Nephron progenitor cell (in vitro differentiated cells): ENCODE measurements around the gene FUT7.

Experiments used
- DNase-seq: peaks from one replicate; pipeline ENCODE4 v3.0.0; 2021
- H3K27ac Mint-ChIP-seq: 2 replicates; pipeline ENCODE4 v1.8.0; 2021; ENCODE audit warnings: mild to moderate bottlenecking, moderate library complexity, mixed read lengths
- H3K27me3 Mint-ChIP-seq: 2 replicates; pipeline ENCODE4 v1.8.0; 2021; ENCODE audit warnings: mild to moderate bottlenecking, low read depth, mixed read lengths; ENCODE audit not compliant: poor library complexity
- H3K36me3 Mint-ChIP-seq: 2 replicates; pipeline ENCODE4 v1.8.0; 2021; ENCODE audit warnings: low read depth, mixed read lengths
- H3K4me1 Mint-ChIP-seq: 2 replicates; pipeline ENCODE4 v1.8.0; 2021; ENCODE audit warnings: mixed read lengths
- H3K4me3 Mint-ChIP-seq: 2 replicates; pipeline ENCODE4 v1.8.0; 2021; ENCODE audit warnings: mild to moderate bottlenecking, moderate library complexity, mixed read lengths
- H3K9me3 Mint-ChIP-seq: 2 replicates; pipeline ENCODE4 v1.8.0; 2021; ENCODE audit warnings: mild to moderate bottlenecking, moderate library complexity, mixed read lengths
- CTCF ChIP-seq: fragments of 200-600 bp; sonication (generic); IDR thresholded peaks from 2 replicates; pipeline ENCODE4 v1.5.0; 2021; ENCODE audit warnings: antibody characterized with exemption

The FUT7 gene

GRCh38 chr9:137040568-137040967, 8.7 kb upstream of the FUT7 start:
- H3K9me3 Mint-ChIP-seq = no peaks in the 10 kb centered on the region
- H3K4me3 Mint-ChIP-seq = no peak overlapping the region
- H3K27me3 Mint-ChIP-seq = peaks cover 31% of the 10 kb centered on the region
- no peak overlapping the region for H3K27ac Mint-ChIP-seq
- TF ChIP-seq CTCF = no peak
- no peaks in the 10 kb centered on the region for H3K36me3 Mint-ChIP-seq
- H3K4me1 Mint-ChIP-seq = no peaks in the 10 kb centered on the region
- DNase-seq = no peak

- Mint-ChIP-seq H3K9me3 (no peaks in the 10 kb centered on the region), H3K4me3 (no peak overlapping the region), H3K36me3 (no peaks in the 10 kb centered on the region), H3K4me1 (no peaks in the 10 kb centered on the region), H3K27me3 (peaks cover 27% of the 10 kb centered on the region), H3K27ac (no peak overlapping the region)
- DNase-seq = no peak
- no peak for TF ChIP-seq CTCF
Measured at GRCh38 chr9:137039611-137040366, 7.9 kb upstream of the FUT7 start.

- Mint-ChIP-seq H3K36me3 (no peaks in the 10 kb centered on the region), H3K4me3 (no peak overlapping the region), H3K27me3 (peaks cover 18% of the 10 kb centered on the region), H3K4me1 (no peaks in the 10 kb centered on the region), H3K9me3 (no peaks in the 10 kb centered on the region), H3K27ac (no peak overlapping the region)
- no peak for TF ChIP-seq CTCF
- no peak for DNase-seq
Measured at GRCh38 chr9:137038916-137039315, 7.0 kb upstream of the FUT7 start.

GRCh38 chr9:137037483-137037882, 5.6 kb upstream of the FUT7 start:
- H3K36me3 Mint-ChIP-seq = no peaks in the 10 kb centered on the region
- no peaks in the 10 kb centered on the region for H3K4me1 Mint-ChIP-seq
- DNase-seq = no peak
- no peaks in the 10 kb centered on the region for H3K9me3 Mint-ChIP-seq
- TF ChIP-seq CTCF = no peak
- no peak overlapping the region for H3K4me3 Mint-ChIP-seq
- no peak overlapping the region for H3K27ac Mint-ChIP-seq
- H3K27me3 Mint-ChIP-seq = peaks cover 10% of the 10 kb centered on the region

GRCh38 chr9:137037035-137037434, 5.1 kb upstream of the FUT7 start:
- H3K4me3 Mint-ChIP-seq = no peak overlapping the region
- no peak for TF ChIP-seq CTCF
- H3K27ac Mint-ChIP-seq = no peak overlapping the region
- no peaks in the 10 kb centered on the region for H3K9me3 Mint-ChIP-seq
- no peak for DNase-seq
- peaks cover 8% of the 10 kb centered on the region for H3K27me3 Mint-ChIP-seq
- H3K4me1 Mint-ChIP-seq = no peaks in the 10 kb centered on the region
- no peaks in the 10 kb centered on the region for H3K36me3 Mint-ChIP-seq

- H3K4me3 Mint-ChIP-seq = no peak overlapping the region
- DNase-seq = no peak
- peaks cover 8% of the 10 kb centered on the region for H3K27me3 Mint-ChIP-seq
Measured at GRCh38 chr9:137035937-137036336, 4.0 kb upstream of the FUT7 start.

More at GRCh38 chr9:137035937-137036336, 4.0 kb upstream of the FUT7 start:
- Mint-ChIP-seq H3K36me3 (no peaks in the 10 kb centered on the region), H3K27ac (no peak overlapping the region), H3K4me1 (no peaks in the 10 kb centered on the region), H3K9me3 (no peaks in the 10 kb centered on the region)
- no peak for TF ChIP-seq CTCF
